GM12873 (cell line): ENCODE measurements around the gene AGPAT4.

Experiments used
- TF ChIP-seq, protein P1 (sequence below): IDR thresholded peaks from 2 replicates; pipeline ENCODE4 v1.5.1; 2012; ENCODE audit warnings: low read depth, mild to moderate bottlenecking, moderate library complexity, low read length, control low read depth; ENCODE audit not compliant: insufficient read depth; ENCODE audit errors: missing control alignments

Gene AGPAT4

GRCh38 chr6:161222706-161223234, 51.1 kb downstream of the AGPAT4 start:
- TF ChIP-seq, protein P1, sequence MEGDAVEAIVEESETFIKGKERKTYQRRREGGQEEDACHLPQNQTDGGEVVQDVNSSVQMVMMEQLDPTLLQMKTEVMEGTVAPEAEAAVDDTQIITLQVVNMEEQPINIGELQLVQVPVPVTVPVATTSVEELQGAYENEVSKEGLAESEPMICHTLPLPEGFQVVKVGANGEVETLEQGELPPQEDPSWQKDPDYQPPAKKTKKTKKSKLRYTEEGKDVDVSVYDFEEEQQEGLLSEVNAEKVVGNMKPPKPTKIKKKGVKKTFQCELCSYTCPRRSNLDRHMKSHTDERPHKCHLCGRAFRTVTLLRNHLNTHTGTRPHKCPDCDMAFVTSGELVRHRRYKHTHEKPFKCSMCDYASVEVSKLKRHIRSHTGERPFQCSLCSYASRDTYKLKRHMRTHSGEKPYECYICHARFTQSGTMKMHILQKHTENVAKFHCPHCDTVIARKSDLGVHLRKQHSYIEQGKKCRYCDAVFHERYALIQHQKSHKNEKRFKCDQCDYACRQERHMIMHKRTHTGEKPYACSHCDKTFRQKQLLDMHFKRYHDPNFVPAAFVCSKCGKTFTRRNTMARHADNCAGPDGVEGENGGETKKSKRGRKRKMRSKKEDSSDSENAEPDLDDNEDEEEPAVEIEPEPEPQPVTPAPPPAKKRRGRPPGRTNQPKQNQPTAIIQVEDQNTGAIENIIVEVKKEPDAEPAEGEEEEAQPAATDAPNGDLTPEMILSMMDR: no peak

GRCh38 chr6:161220346-161220745, 53.5 kb downstream of the AGPAT4 start:
- TF ChIP-seq, protein P1: no peak

- TF ChIP-seq, protein P1: no peak
Observed at GRCh38 chr6:161219680-161220079, 54.2 kb downstream of the AGPAT4 start.

GRCh38 chr6:161218222-161218621, 55.6 kb downstream of the AGPAT4 start:
- TF ChIP-seq, protein P1: peak; percentile 11

GRCh38 chr6:161217628-161218027, 56.2 kb downstream of the AGPAT4 start:
- TF ChIP-seq, protein P1: no peak

- TF ChIP-seq, protein P1: no peak
Observed at GRCh38 chr6:161216616-161217205, 57.1 kb downstream of the AGPAT4 start.

DNA sequence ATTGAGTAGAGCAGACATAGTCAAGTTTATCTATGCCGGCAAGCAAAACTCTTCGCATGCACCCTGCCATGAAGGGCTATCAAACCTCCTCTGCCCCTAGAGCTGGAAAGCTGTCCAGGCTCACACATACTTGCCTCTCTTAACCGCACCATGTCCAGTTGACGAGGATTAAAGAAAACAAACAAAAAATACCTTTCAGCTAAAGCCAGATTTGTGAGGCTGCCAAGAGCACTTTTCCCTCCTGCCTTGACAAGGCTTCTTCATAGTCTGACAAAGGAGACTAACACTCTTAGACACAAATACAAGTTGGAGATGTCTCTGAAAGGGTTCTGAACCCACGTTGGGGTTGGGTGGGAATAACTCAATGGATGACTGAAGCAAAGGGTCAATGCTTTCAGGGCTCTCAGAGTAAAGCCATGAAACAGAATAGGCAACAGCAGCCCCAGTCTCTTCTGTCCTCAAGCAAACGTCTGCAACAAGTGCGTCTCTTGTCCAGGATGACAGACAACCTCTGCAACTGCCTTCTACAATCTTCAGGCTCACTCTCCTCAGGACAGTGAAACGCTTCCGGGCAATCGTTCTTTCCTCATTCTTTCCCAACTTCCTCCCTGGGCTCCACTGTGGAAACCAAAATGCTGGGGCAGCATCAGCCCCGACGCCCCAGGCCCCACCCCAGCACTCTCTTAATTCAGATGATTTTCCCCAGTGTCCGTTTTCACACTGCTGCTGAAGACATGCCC, 57.8 kb downstream of the AGPAT4 start:
- TF ChIP-seq, protein P1: no peak
